Activated CD8-positive, alpha-beta T cell treated with anti-CD3 and anti-CD28 coated beads, Interleukin-2, amount 10 ng/mL, durations not matched to agents 7 days and 5 days (primary cell): ENCODE data around the gene ESRP2. TPM values are rescaled to one million over a fixed set of nuclear protein-coding genes. Genes with fewer than 3 reads are reported as not detected.

Experiments
- ATAC-seq: fragments of 150-1000 bp; cut with Tn5 transposase; one replicate; pipeline ENCODE4 v1.10.0; 2021; ENCODE audit warnings: moderate library complexity
- CTCF ChIA-PET: fragments of 350-600 bp; sonication (Branson Sonifier 250); formaldehyde crosslinking; loops from one replicate; lab custom pipeline; 2021; ENCODE audit warnings: antibody characterized with exemption; lab: Charles Lee
- POLR2A ChIA-PET: fragments of 350-600 bp; sonication (Branson Sonifier 250); formaldehyde crosslinking; loops from one replicate; lab custom pipeline; 2021; ENCODE audit warnings: antibody characterized with exemption; lab: Charles Lee
- DNase-seq: peaks from one replicate; pipeline ENCODE4 v3.0.0-alpha.2; 2020
- H3K27ac Mint-ChIP-seq: one replicate; pipeline ENCODE4 v1.8.0; 2021; ENCODE audit warnings: mild to moderate bottlenecking, mixed read lengths
- H3K27me3 Mint-ChIP-seq: one replicate; pipeline ENCODE4 v1.8.0; 2021; ENCODE audit warnings: low read depth, mixed read lengths
- H3K36me3 Mint-ChIP-seq: one replicate; pipeline ENCODE4 v1.8.0; 2021; ENCODE audit warnings: low read depth, mixed read lengths
- H3K4me1 Mint-ChIP-seq: one replicate; pipeline ENCODE4 v1.8.0; 2021; ENCODE audit warnings: low read depth, mixed read lengths
- H3K4me3 Mint-ChIP-seq: one replicate; pipeline ENCODE4 v1.8.0; 2021; ENCODE audit warnings: mild to moderate bottlenecking, mixed read lengths
- H3K9me3 Mint-ChIP-seq: one replicate; pipeline ENCODE4 v1.8.0; 2022; ENCODE audit warnings: mixed read lengths; ENCODE audit not compliant: insufficient read depth
- total RNA-seq, 2 experiments: library from RNA; stranded (reverse); gene quantifications; one replicate each; pipeline ENCODE4 v1.2.3, GENCODE V29; 2021

Gene ESRP2
- total RNA-seq, 2 experiments from 2014 or later, result 0.18 TPM; not detected in 1

- Mint-ChIP-seq H3K27ac (no peak overlapping the region), H3K36me3 (peaks cover 55% of the 10 kb centered on the region), H3K4me1 (peaks cover 34% of the 10 kb centered on the region), H3K27me3 (no peaks in the 10 kb centered on the region), H3K9me3 (no peaks in the 10 kb centered on the region), H3K4me3 (no peak overlapping the region)
- ChIA-PET POLR2A (no interaction called here), CTCF (interaction anchor here (0.8 kb wide), 1 partner anchor 13 kb away, joined by 3 read pairs; no protein-coding TSS in a partner anchor)
- ATAC-seq, result no peak
- no peak for DNase-seq
Observed at GRCh38 chr16:68214726-68215125, 21.2 kb downstream of the ESRP2 start.

GRCh38 chr16:68206245-68206644 lies 29.7 kb downstream of the ESRP2 start:
- Mint-ChIP-seq H3K4me3 (no peak overlapping the region), H3K36me3 (peaks cover 45% of the 10 kb centered on the region), H3K27me3 (no peaks in the 10 kb centered on the region), H3K9me3 (no peaks in the 10 kb centered on the region), H3K27ac (no peak overlapping the region), H3K4me1 (peaks cover 28% of the 10 kb centered on the region)
- no peak for DNase-seq
- CTCF ChIA-PET, result interaction anchor here (0.6 to 1.2 kb wide), 3 partner anchors 84 to 115 kb away, joined by 3 read pairs; no protein-coding TSS in a partner anchor
- POLR2A ChIA-PET, result no interaction called here
- ATAC-seq, result no peak

- peaks cover 26% of the 10 kb centered on the region for H3K36me3 Mint-ChIP-seq
- CTCF ChIA-PET, result no interaction called here
- no peaks in the 10 kb centered on the region for H3K27me3 Mint-ChIP-seq
- ATAC-seq (no peak), DNase-seq (no peak)
- POLR2A ChIA-PET, result no interaction called here
- no peak overlapping the region for H3K4me3 Mint-ChIP-seq
- H3K9me3 Mint-ChIP-seq, result no peaks in the 10 kb centered on the region
- peaks cover 3% of the 10 kb centered on the region for H3K4me1 Mint-ChIP-seq
- peak overlapping the region; percentile 55 for H3K27ac Mint-ChIP-seq
Observed at GRCh38 chr16:68202091-68202519, 33.8 kb downstream of the ESRP2 start.

GRCh38 chr16:68200088-68200783 lies 35.7 kb downstream of the ESRP2 start:
- POLR2A ChIA-PET, result interaction anchor here (0.6 kb wide), 1 partner anchor 172 kb away, joined by 3 read pairs; no protein-coding TSS in a partner anchor
- Mint-ChIP-seq H3K27me3 (no peaks in the 10 kb centered on the region), H3K36me3 (peaks cover 22% of the 10 kb centered on the region), H3K9me3 (no peaks in the 10 kb centered on the region), H3K4me3 (no peak overlapping the region), H3K27ac (no peak overlapping the region), H3K4me1 (peaks cover 3% of the 10 kb centered on the region)
- ATAC-seq (no peak), DNase-seq (no peak)
- CTCF ChIA-PET, result interaction anchor here (1.5 to 2.1 kb wide), 5 partner anchors 28 to 129 kb away, joined by 4 to 13 read pairs (median 4); no protein-coding TSS in a partner anchor

GRCh38 chr16:68197250-68197649 lies 38.7 kb downstream of the ESRP2 start:
- DNase-seq (no peak), ATAC-seq (no peak)
- H3K27ac Mint-ChIP-seq, result no peak overlapping the region
- H3K36me3 Mint-ChIP-seq, result peaks cover 33% of the 10 kb centered on the region
- H3K27me3 Mint-ChIP-seq, result no peaks in the 10 kb centered on the region
- no peak overlapping the region for H3K4me3 Mint-ChIP-seq
- no peaks in the 10 kb centered on the region for H3K9me3 Mint-ChIP-seq
- ChIA-PET CTCF (interaction anchor here (0.6 to 1.7 kb wide), 3 partner anchors 12 to 104 kb away, joined by 3 to 9 read pairs (median 3); no protein-coding TSS in a partner anchor), POLR2A (no interaction called here)
- H3K4me1 Mint-ChIP-seq, result no peaks in the 10 kb centered on the region

GRCh38 chr16:68194251-68194650 lies 41.7 kb downstream of the ESRP2 start:
- Mint-ChIP-seq H3K4me1 (peaks cover under 1% of the 10 kb centered on the region), H3K36me3 (peaks cover 38% of the 10 kb centered on the region), H3K27ac (peak overlapping the region; percentile 34), H3K9me3 (no peaks in the 10 kb centered on the region), H3K4me3 (no peak overlapping the region), H3K27me3 (no peaks in the 10 kb centered on the region)
- ATAC-seq (no peak), DNase-seq (no peak)
- ChIA-PET CTCF (interaction anchor here (1.6 kb wide), 1 partner anchor 100 kb away, joined by 4 read pairs; no protein-coding TSS in a partner anchor), POLR2A (interaction anchor here (0.6 to 0.8 kb wide), 2 partner anchors 10 to 45 kb away, joined by 3 read pairs; no protein-coding TSS in a partner anchor)

GRCh38 chr16:68190736-68191510 lies 45.0 kb downstream of the ESRP2 start:
- ATAC-seq, result no peak
- CTCF ChIA-PET, result no interaction called here
- peaks cover 57% of the 10 kb centered on the region for H3K36me3 Mint-ChIP-seq

GRCh38 chr16:68190081-68190480 lies 45.8 kb downstream of the ESRP2 start:
- no peaks in the 10 kb centered on the region for H3K27me3 Mint-ChIP-seq
- no peaks in the 10 kb centered on the region for H3K9me3 Mint-ChIP-seq
- POLR2A ChIA-PET, result no interaction called here
- no peak overlapping the region for H3K4me3 Mint-ChIP-seq
- no peak for ATAC-seq
- CTCF ChIA-PET, result no interaction called here
- DNase-seq, result no peak
- H3K27ac Mint-ChIP-seq, result no peak overlapping the region
- H3K36me3 Mint-ChIP-seq, result peaks cover 61% of the 10 kb centered on the region
- peaks cover 2% of the 10 kb centered on the region for H3K4me1 Mint-ChIP-seq

More at GRCh38 chr16:68190736-68191510, 45.0 kb downstream of the ESRP2 start:
- H3K27ac Mint-ChIP-seq, result peak overlapping the region; percentile 30
- no peak overlapping the region for H3K4me3 Mint-ChIP-seq
- peaks cover 2% of the 10 kb centered on the region for H3K4me1 Mint-ChIP-seq
- DNase-seq, result no peak
- H3K27me3 Mint-ChIP-seq, result no peaks in the 10 kb centered on the region
- POLR2A ChIA-PET, result no interaction called here
- no peaks in the 10 kb centered on the region for H3K9me3 Mint-ChIP-seq

GRCh38 chr16:68188170-68188569 lies 47.8 kb downstream of the ESRP2 start:
- H3K4me1 Mint-ChIP-seq, result peaks cover 2% of the 10 kb centered on the region
- DNase-seq, result no peak
- H3K4me3 Mint-ChIP-seq, result no peak overlapping the region
- CTCF ChIA-PET, result no interaction called here
- no peaks in the 10 kb centered on the region for H3K27me3 Mint-ChIP-seq
- H3K36me3 Mint-ChIP-seq, result peaks cover 59% of the 10 kb centered on the region
- ATAC-seq, result no peak
- POLR2A ChIA-PET, result no interaction called here
- H3K27ac Mint-ChIP-seq, result no peak overlapping the region
- H3K9me3 Mint-ChIP-seq, result no peaks in the 10 kb centered on the region

GRCh38 chr16:68187505-68187904 lies 48.4 kb downstream of the ESRP2 start:
- peaks cover 56% of the 10 kb centered on the region for H3K36me3 Mint-ChIP-seq
- H3K27ac Mint-ChIP-seq, result no peak overlapping the region
- H3K4me1 Mint-ChIP-seq, result peaks cover 2% of the 10 kb centered on the region
- ChIA-PET POLR2A (no interaction called here), CTCF (no interaction called here)
- H3K4me3 Mint-ChIP-seq, result no peak overlapping the region
- no peaks in the 10 kb centered on the region for H3K27me3 Mint-ChIP-seq
- ATAC-seq (no peak), DNase-seq (no peak)
- H3K9me3 Mint-ChIP-seq, result no peaks in the 10 kb centered on the region

- Mint-ChIP-seq H3K4me1 (peaks cover 2% of the 10 kb centered on the region), H3K27ac (no peak overlapping the region), H3K27me3 (no peaks in the 10 kb centered on the region), H3K36me3 (peaks cover 57% of the 10 kb centered on the region), H3K4me3 (no peak overlapping the region), H3K9me3 (no peaks in the 10 kb centered on the region)
- ChIA-PET POLR2A (no interaction called here), CTCF (no interaction called here)
- DNase-seq (no peak), ATAC-seq (no peak)
Observed at GRCh38 chr16:68186877-68187276, 49.0 kb downstream of the ESRP2 start.

- Mint-ChIP-seq H3K4me1 (no peaks in the 10 kb centered on the region), H3K27ac (no peak overlapping the region), H3K4me3 (no peak overlapping the region), H3K36me3 (peaks cover 70% of the 10 kb centered on the region), H3K27me3 (no peaks in the 10 kb centered on the region), H3K9me3 (no peaks in the 10 kb centered on the region)
- no peak for ATAC-seq
- ChIA-PET CTCF (no interaction called here), POLR2A (no interaction called here)
- no peak for DNase-seq
Observed at GRCh38 chr16:68183046-68183445, 52.9 kb downstream of the ESRP2 start.
